Fibroblast of lung (primary cell): ENCODE measurements around the gene ANKRD10.

ENCODE experiments used
- CTCF ChIP-seq, 2 donors: IDR thresholded peaks in 1 of 2; conservative IDR thresholded peaks in 1 of 2; 1 replicate in 1 of 2; 2 replicates in 1 of 2; pipeline ENCODE4 v1.5.1; 2011 to 2012; ENCODE audit warnings: low read length in 2 of 2, control low read depth in 1 of 2, inconsistent platforms in 1 of 2, low read depth in 1 of 2, mild to moderate bottlenecking in 1 of 2
- EZH2 ChIP-seq: IDR thresholded peaks from 2 replicates; pipeline ENCODE4 v1.5.1; 2012; ENCODE audit warnings: low read length, control low read depth, mild to moderate bottlenecking; ENCODE audit errors: missing control alignments

DNA sequence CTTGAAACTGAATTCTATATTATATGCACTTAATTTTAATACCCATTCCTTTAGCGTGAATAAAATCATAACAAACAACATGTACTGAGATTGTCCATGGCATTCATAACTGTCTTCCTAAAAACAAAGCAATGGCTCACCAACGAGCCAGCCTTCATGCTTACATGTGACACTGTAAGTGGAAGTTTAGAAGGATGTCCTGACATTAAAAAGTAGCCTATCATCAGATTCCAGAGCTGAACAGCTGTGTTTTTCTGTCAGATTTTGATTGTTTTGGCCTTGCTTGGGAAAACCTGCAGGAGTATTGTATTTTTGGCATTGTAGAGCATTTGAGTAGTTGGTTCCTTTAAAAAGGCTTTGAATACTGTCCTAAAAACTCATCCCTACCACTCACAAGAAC, 21.3 kb downstream of the ANKRD10 start:
- no peak for TF ChIP-seq CTCF (conservative IDR thresholded peaks at IDR 0.05 in 1 of 2, IDR thresholded peaks at IDR 0.05 in 1 of 2; ENCODE audit: low read depth in 1 of 2, low read length in 2 of 2)
- TF ChIP-seq EZH2: no peak
